ENCODE results near the gene BIRC5.
A peak's percentile ranks its signal among the peaks of the same experiment; 100 is the strongest.
"Not testable (repeated sequence)": the region's sequence is repeated elsewhere in the genome, so short reads cannot be mapped to it uniquely, and the experiment has no call there.

BIRC5 gene

GRCh38 chr17:78240012-78240655, 26.1 kb downstream of the BIRC5 start:
- DNase-seq (ENCODE audit: low read depth): no peak

- no peak for DNase-seq (ENCODE audit: low read depth)
Observed at GRCh38 chr17:78240839-78241238, 26.8 kb downstream of the BIRC5 start.

- DNase-seq (ENCODE audit: low read depth): no peak
Observed at GRCh38 chr17:78241277-78242023, 27.4 kb downstream of the BIRC5 start.

GRCh38 chr17:78242024-78242742, 28.1 kb downstream of the BIRC5 start:
- DNase-seq (ENCODE audit: low read depth): no peak

GRCh38 chr17:78247304-78247703, 33.3 kb downstream of the BIRC5 start:
- DNase-seq (ENCODE audit: low read depth): no peak

- no peak for DNase-seq (ENCODE audit: low read depth)
Observed at GRCh38 chr17:78248051-78248914, 34.2 kb downstream of the BIRC5 start.

GRCh38 chr17:78249074-78249817, 35.2 kb downstream of the BIRC5 start:
- DNase-seq (ENCODE audit: low read depth): no peak

- no peak for DNase-seq (ENCODE audit: low read depth)
Observed at GRCh38 chr17:78249818-78250806, 36.1 kb downstream of the BIRC5 start.

- DNase-seq (ENCODE audit: low read depth): peak; percentile 61
Observed at GRCh38 chr17:78250891-78251772, 37.1 kb downstream of the BIRC5 start.

- no peak for DNase-seq (ENCODE audit: low read depth)
Observed at GRCh38 chr17:78251773-78252103, 37.7 kb downstream of the BIRC5 start.

GRCh38 chr17:78252111-78252634, 38.1 kb downstream of the BIRC5 start:
- DNase-seq (ENCODE audit: low read depth): no peak

GRCh38 chr17:78252701-78253635, 38.9 kb downstream of the BIRC5 start:
- DNase-seq (ENCODE audit: low read depth): no peak

- DNase-seq (ENCODE audit: low read depth): not testable (repeated sequence)
Observed at GRCh38 chr17:78253636-78253945, 39.5 kb downstream of the BIRC5 start.

GRCh38 chr17:78253946-78254672, 40.1 kb downstream of the BIRC5 start:
- DNase-seq (ENCODE audit: low read depth): peak; percentile 37

- no peak for DNase-seq (ENCODE audit: low read depth)
Observed at GRCh38 chr17:78255029-78255656, 41.1 kb downstream of the BIRC5 start.

- DNase-seq (ENCODE audit: low read depth): no peak
Observed at GRCh38 chr17:78255953-78256706, 42.1 kb downstream of the BIRC5 start.
